ENCODE data around the gene BMP15. TPM values are rescaled to one million over a fixed set of nuclear protein-coding genes. Genes with fewer than 3 reads are reported as not detected.

The BMP15 gene
- total and polyA plus RNA-seq, 2 of the 8 experiments (the other 6 are each of a cell fraction or from before 2014, with no cell fraction given): not detected

DNA sequence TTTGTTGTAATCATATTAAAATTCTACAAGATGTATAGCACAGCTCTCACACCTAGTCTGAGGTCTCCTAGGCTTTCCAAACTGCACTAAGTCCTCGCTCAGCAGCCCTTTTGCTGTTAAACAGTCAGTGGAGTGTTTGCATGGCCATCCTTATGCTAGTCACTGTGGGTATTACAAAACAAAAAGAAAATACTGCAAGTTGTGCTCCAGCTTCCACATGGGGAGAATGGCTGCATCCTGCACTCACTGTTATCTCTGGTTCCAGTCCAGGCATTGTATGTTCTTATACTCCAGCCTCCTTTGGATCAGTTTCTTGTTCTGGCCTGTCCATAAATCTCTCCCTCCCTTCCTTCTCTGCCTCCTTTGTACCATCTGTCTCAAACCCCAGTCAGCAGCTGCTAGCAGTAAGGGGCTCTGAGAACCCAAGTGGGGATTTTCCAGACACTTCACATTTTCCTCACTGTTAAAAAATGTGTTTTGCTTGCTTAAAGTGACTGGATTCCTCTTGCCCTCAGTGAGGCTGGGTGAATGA lies 38.5 kb upstream of the BMP15 start (continued):
- TF ChIP-seq, protein P1, sequence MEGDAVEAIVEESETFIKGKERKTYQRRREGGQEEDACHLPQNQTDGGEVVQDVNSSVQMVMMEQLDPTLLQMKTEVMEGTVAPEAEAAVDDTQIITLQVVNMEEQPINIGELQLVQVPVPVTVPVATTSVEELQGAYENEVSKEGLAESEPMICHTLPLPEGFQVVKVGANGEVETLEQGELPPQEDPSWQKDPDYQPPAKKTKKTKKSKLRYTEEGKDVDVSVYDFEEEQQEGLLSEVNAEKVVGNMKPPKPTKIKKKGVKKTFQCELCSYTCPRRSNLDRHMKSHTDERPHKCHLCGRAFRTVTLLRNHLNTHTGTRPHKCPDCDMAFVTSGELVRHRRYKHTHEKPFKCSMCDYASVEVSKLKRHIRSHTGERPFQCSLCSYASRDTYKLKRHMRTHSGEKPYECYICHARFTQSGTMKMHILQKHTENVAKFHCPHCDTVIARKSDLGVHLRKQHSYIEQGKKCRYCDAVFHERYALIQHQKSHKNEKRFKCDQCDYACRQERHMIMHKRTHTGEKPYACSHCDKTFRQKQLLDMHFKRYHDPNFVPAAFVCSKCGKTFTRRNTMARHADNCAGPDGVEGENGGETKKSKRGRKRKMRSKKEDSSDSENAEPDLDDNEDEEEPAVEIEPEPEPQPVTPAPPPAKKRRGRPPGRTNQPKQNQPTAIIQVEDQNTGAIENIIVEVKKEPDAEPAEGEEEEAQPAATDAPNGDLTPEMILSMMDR (IDR thresholded peaks at IDR 0.05; ENCODE audit: control extremely low read depth in 1 of 3, insufficient read depth in 1 of 3, low read depth in 1 of 3, low read length in 3 of 3): no peak
- TF ChIP-seq KDM1A (IDR thresholded peaks at IDR 0.05; ENCODE audit: borderline replicate concordance, low read length) (no peak), TBP (IDR thresholded peaks at IDR 0.05; ENCODE audit: low read depth, low read length) (no peak), HDAC2 (IDR thresholded peaks at IDR 0.05; ENCODE audit: borderline replicate concordance in 1 of 2, low read depth in 2 of 2, low read length in 2 of 2) (no peak), CBX8 (IDR thresholded peaks at IDR 0.05; ENCODE audit: borderline replicate concordance, low read depth, low read length) (no peak), CHD1 (IDR thresholded peaks at IDR 0.05; ENCODE audit: low read depth, low read length) (no peak)

Data from H1 (cell line).